ACC112 (cell line): Measurements from ENCODE around the gene OR8S1.
"Not testable (repeated sequence)": the region's sequence is repeated elsewhere in the genome, so short reads cannot be mapped to it uniquely, and the experiment has no call there.

Experiments
- H2AFZ ChIP-seq: fragments of 200-600 bp; sonication (generic); one replicate; pipeline ENCODE4 v1.6.0; 2017; ENCODE audit warnings: antibody characterized with exemption, low read length; ENCODE audit not compliant: unreplicated experiment
- H3K27ac ChIP-seq: fragments of 200-600 bp; sonication (generic); 2 replicates; pipeline ENCODE4 v1.5.1; 2014; ENCODE audit warnings: low read depth, mild to moderate bottlenecking, antibody characterized with exemption, low read length, moderate library complexity
- H3K27me3 ChIP-seq: fragments of 200-600 bp; sonication (generic); 2 replicates; pipeline ENCODE4 v1.6.1; 2014; ENCODE audit warnings: mild to moderate bottlenecking, antibody characterized with exemption, low read length, moderate library complexity, mixed read lengths; ENCODE audit not compliant: insufficient read depth
- H3K36me3 ChIP-seq: fragments of 200-600 bp; sonication (generic); 2 replicates; pipeline ENCODE4 v1.6.1; 2016; ENCODE audit warnings: mild to moderate bottlenecking, antibody characterized with exemption, low read length, moderate library complexity, mixed read lengths; ENCODE audit not compliant: insufficient read depth
- H3K4me1 ChIP-seq: fragments of 200-600 bp; sonication (generic); one replicate; pipeline ENCODE4 v1.6.1; 2016; ENCODE audit warnings: low read length, mixed read lengths; ENCODE audit not compliant: insufficient read depth, unreplicated experiment, control insufficient read depth
- H3K4me3 ChIP-seq: fragments of 200-600 bp; sonication (generic); 2 replicates; pipeline ENCODE4 v1.5.1; 2014; ENCODE audit warnings: mild to moderate bottlenecking, low read depth, low read length
- H3K79me2 ChIP-seq: fragments of 200-600 bp; sonication (generic); one replicate; pipeline ENCODE4 v1.6.0; 2016; ENCODE audit warnings: low read length; ENCODE audit not compliant: control insufficient read depth, unreplicated experiment, insufficient read depth

OR8S1 gene

GRCh38 chr12:48553666-48554343 lies 28.4 kb downstream of the OR8S1 start:
- H3K79me2 ChIP-seq, H3K27ac ChIP-seq, H3K4me3 ChIP-seq, H2AFZ ChIP-seq, H3K36me3 ChIP-seq, H3K4me1 ChIP-seq: not testable (repeated sequence)
- H3K27me3 ChIP-seq = peaks cover 34% of the 10 kb centered on the region

- Histone ChIP-seq H3K79me2 (no peaks in the 10 kb centered on the region), H2AFZ (no peak overlapping the region), H3K27ac (no peak overlapping the region), H3K4me1 (no peaks in the 10 kb centered on the region), H3K36me3 (no peaks in the 10 kb centered on the region), H3K4me3 (no peak overlapping the region), H3K27me3 (peaks cover 49% of the 10 kb centered on the region)
Measured at GRCh38 chr12:48556631-48557030, 31.2 kb downstream of the OR8S1 start.

DNA sequence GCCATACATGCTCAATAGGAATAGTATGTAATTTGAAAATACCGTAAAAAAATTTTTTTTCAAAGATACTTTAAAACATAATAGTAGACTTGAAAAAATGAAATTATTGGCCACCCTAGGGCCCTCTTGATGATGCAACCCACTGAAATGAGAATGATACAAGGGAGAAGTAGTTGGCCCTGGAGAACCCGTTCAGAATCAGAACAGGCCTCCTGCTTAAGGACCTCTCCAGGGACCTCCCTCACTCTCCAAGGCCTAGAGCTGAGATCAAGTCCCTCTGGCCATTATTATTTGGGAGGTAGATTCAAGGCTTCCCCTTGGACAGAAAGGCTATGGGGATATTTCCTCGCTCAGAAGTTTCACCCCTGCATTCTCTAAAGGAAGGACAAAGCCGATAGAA lies 32.5 kb downstream of the OR8S1 start:
- H2AFZ ChIP-seq = no peak overlapping the region
- H3K4me1 ChIP-seq = no peaks in the 10 kb centered on the region
- H3K36me3 ChIP-seq = no peaks in the 10 kb centered on the region
- H3K4me3 ChIP-seq = no peak overlapping the region
- H3K27ac ChIP-seq = no peak overlapping the region
- H3K27me3 ChIP-seq = peaks cover 58% of the 10 kb centered on the region
- H3K79me2 ChIP-seq = no peaks in the 10 kb centered on the region

DNA sequence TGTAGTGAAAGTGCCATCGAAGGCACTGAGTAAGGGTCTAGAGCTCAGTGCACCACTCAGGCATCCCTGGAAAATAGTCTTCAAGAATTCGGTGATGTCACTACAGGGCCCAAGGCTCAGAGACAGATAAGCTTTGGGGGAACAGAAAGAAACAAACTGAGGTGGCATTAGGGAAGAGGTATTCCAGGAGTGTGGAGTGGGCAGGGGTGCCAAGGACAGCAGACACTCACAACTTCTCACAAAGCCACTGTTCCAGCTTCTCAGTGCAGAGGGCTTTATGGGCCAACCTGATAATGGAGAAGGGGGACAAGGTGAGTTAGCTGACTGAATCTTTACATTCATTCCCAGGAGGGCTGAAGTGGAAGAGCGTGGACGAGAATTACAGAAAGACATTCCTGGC lies 42.3 kb downstream of the OR8S1 start:
- H3K27me3 ChIP-seq = peaks cover 64% of the 10 kb centered on the region
- no peaks in the 10 kb centered on the region for H3K79me2 ChIP-seq
- H3K4me1 ChIP-seq = no peaks in the 10 kb centered on the region
- H3K36me3 ChIP-seq = no peaks in the 10 kb centered on the region
- H3K4me3 ChIP-seq = no peak overlapping the region
- no peak overlapping the region for H3K27ac ChIP-seq
- H2AFZ ChIP-seq = no peak overlapping the region

DNA sequence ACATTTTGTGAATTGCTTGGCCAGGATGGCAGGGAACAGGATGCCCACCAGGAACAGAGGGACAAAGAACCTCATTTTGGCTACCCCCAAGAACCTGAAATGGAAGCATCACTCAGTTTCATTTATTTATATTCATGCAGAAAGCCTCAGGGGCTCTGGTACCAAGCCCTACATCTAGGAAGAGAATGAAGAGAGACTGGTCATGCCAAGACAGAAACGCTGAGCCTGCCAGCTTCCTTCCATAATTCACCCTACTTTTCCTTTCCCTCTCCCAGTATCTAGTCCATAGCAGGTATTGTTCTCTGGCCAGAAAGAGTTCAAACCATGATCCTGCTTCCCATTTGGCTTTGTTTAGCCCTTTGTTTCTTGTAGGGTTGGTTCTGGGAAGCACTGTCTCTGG lies 44.5 kb downstream of the OR8S1 start, which contains the start of gene LALBA:
Gene LALBA (minus strand): TSS at position 101 of the 400 bp plus-strand sequence. CDS start 26 bp downstream, at position 75.
- Histone ChIP-seq H3K79me2 (no peaks in the 10 kb centered on the region), H3K4me3 (no peak within 1 kb of the TSS), H3K27me3 (peaks cover 57% of the 10 kb centered on the region), H2AFZ (no peak within 1 kb of the TSS), H3K27ac (no peak within 1 kb of the TSS), H3K36me3 (no peaks in the 10 kb centered on the region), H3K4me1 (no peaks in the 10 kb centered on the region)

- no peak overlapping the region for H2AFZ ChIP-seq
- no peaks in the 10 kb centered on the region for H3K79me2 ChIP-seq
- H3K27ac ChIP-seq = no peak overlapping the region
- no peaks in the 10 kb centered on the region for H3K4me1 ChIP-seq
- H3K4me3 ChIP-seq = no peak overlapping the region
- peaks cover 35% of the 10 kb centered on the region for H3K27me3 ChIP-seq
- no peaks in the 10 kb centered on the region for H3K36me3 ChIP-seq
Measured at GRCh38 chr12:48572326-48572725, 46.9 kb downstream of the OR8S1 start.
